Spleen (tissue), 7 donors: ENCODE results near the gene CAMTA1.

Source experiments
- CTCF ChIP-seq, 11 experiments: fragments of 200-600 bp in 7 of 11; fragments of 450-650 bp in 4 of 11; sonication (generic) in 4 of 11; IDR thresholded peaks in 8 of 11; conservative IDR thresholded peaks in 3 of 11; 1 replicate in 7 of 11; 2 replicates in 4 of 11; pipeline versions ENCODE4 v1.4.0 to v1.8.0; 2016 to 2021; ENCODE audit warnings: antibody characterized with exemption in 11 of 11, inconsistent platforms in 4 of 11, mild to moderate bottlenecking in 1 of 11
- POLR2A ChIP-seq, 3 donors: fragments of 450-650 bp; IDR thresholded peaks; one replicate each; pipeline ENCODE4 v1.5.1; 2017; ENCODE audit warnings: antibody characterized with exemption in 3 of 3, mild to moderate bottlenecking in 1 of 3
- donor health status: DM: no; HTN: no; CAD: no; lungs with moderate emphysema.
- donor health status: DM: no; HTN: no; CAD: no.
- donor health status: DM: no; HTN: no; CAD: no.

DNA sequence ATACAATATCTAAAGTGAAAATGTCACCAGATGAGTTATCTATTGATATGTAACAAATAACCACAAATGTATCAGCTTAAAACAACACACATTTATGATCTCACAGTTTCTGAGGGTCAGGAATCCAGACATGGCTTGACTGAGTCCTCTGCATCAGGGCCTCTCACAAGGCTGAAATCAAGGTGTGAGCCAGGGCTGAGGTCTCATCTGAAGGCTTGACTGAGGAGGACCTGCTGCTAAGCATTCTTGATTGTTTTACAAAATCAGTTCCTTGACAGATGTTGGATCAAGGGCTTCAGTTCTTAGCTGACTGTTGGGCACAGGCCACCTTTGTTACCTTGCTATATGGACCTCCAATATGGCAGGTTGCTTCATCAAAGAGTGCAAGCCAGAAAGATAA is 483.7 kb downstream of the CAMTA1 start:
- TF ChIP-seq POLR2A (IDR thresholded peaks at IDR 0.05) (no peak), CTCF (IDR thresholded peaks at IDR 0.05 in 8 of 11, conservative IDR thresholded peaks at IDR 0.05 in 3 of 11) (no peak)
